ES-I3 (cell line): Measurements from ENCODE around the gene DCAF10.
"Not testable (repeated sequence)": the region's sequence is repeated elsewhere in the genome, so short reads cannot be mapped to it uniquely, and the experiment has no call there.

Source experiments
- H3K36me3 ChIP-seq: 2 replicates; pipeline ENCODE4 v1.6.1; 2013; ENCODE audit warnings: mild to moderate bottlenecking, low read length, control low read depth, moderate library complexity; ENCODE audit not compliant: insufficient read depth
- H3K4me1 ChIP-seq: 2 replicates; pipeline ENCODE4 v1.6.1; 2013; ENCODE audit warnings: mild to moderate bottlenecking, control low read depth, low read length; ENCODE audit not compliant: insufficient read depth
- H3K9ac ChIP-seq: 2 replicates; pipeline ENCODE4 v1.6.1; 2013; ENCODE audit warnings: low read depth, mild to moderate bottlenecking, low read length, moderate library complexity
- H3K9me3 ChIP-seq: 2 replicates; pipeline ENCODE4 v1.6.1; 2013; ENCODE audit warnings: mild to moderate bottlenecking, low read length, moderate library complexity; ENCODE audit not compliant: control insufficient read depth, insufficient read depth

Gene DCAF10

DNA sequence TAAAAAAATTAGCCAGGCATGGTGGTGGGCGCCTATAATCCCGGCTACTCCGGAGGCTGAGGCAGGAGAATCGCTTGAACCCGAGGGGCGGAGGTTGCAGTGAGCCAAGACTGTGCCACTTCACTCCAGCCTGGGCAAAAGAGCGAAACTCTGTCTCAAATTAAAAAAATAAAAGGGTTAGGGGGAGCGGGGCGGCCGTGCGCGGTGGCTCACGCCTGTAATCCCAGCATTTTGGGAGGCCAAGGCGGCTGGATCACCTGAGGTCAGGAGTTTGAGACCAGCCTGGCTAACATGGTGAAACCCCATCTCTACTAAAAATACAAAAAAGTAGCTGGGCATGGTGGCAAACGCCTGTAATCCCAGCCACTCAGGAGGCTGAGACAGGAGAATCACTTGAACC is 9.1 kb downstream of the DCAF10 start:
- not testable (repeated sequence) for H3K4me1 ChIP-seq, H3K9ac ChIP-seq, H3K36me3 ChIP-seq, H3K9me3 ChIP-seq

DNA sequence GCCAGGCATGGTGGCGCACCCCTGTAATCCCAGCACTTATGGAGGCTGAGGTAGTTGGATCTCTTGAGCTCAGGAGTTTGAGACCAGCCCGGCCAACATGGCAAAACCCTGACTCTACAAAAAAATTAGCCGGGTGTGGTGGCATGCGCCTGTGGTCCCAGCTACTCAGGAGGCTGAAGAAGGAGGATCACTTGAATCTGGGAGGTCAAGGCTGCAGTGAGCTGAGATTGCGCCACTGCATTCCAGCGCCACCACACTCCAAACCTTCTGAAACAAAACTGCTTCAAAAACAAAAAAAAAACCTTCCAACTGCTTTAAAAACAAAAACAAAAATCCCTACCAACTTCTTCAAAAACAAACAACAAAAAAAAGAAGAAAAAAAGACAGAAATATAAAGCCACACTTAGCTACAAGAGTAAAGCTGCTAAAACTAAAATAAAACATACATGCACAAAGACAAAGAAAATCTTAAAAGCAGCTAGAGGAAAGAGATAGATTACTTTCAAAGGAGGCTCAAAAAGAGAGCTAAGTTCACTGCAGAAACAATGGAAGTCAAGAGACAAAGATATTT is 11.4 kb downstream of the DCAF10 start:
- no peak overlapping the region for H3K9ac ChIP-seq
- H3K36me3 ChIP-seq, result no peaks in the 10 kb centered on the region

DNA sequence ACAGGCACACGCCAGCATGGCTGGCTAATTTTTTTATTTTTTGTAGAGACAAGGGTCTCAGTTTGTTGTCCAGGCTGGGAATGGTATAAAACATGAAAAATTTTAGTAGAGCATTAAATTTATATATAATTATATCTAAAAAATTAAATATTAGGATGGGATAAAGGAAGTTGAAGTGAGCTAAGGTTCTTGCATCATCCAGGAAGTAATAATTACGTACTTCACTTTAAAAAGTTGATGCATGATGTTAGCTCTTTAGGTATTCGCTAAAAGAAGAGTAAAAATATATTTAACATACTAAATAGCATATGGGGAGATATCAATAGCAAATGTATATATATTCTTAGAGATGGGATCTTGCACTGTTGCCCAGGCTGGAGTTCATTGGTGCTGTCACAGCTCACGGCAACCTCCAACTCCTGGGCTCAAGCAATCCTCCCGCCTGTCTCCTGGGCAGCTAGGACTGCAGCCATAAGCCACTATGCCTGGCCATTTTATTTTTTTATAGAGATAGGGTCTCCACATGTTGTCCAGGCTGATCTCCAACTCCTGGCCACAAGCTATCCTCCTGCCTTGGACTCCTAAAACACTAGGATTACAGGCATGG is 12.3 kb downstream of the DCAF10 start:
- no peak overlapping the region for H3K9ac ChIP-seq
- H3K36me3 ChIP-seq, result no peaks in the 10 kb centered on the region
- H3K4me1 ChIP-seq, result no peaks in the 10 kb centered on the region
- no peaks in the 10 kb centered on the region for H3K9me3 ChIP-seq

More for the DNA sequence above, 11.4 kb downstream of the DCAF10 start:
- Histone ChIP-seq H3K4me1 (no peaks in the 10 kb centered on the region), H3K9me3 (no peaks in the 10 kb centered on the region)

DNA sequence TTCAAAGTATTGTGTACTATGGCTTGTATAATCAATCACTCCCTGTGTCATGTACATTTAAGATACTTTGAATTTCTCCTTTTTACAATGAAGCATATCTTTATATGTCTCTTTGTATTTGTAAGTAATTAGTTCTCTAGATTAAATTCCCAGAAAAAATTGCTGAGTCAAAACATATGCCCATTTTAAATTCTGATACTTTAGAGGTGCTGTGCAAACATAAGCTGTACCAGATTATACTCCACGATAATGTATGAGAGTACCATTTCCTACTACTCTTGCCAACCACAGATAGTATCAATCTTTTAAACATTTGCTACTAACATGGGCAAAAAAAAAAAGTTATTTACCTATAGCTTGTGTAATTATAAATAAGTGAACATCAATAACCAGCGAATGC is 18.3 kb downstream of the DCAF10 start:
- Histone ChIP-seq H3K9ac (no peak overlapping the region), H3K9me3 (no peaks in the 10 kb centered on the region), H3K36me3 (no peaks in the 10 kb centered on the region), H3K4me1 (no peaks in the 10 kb centered on the region)

DNA sequence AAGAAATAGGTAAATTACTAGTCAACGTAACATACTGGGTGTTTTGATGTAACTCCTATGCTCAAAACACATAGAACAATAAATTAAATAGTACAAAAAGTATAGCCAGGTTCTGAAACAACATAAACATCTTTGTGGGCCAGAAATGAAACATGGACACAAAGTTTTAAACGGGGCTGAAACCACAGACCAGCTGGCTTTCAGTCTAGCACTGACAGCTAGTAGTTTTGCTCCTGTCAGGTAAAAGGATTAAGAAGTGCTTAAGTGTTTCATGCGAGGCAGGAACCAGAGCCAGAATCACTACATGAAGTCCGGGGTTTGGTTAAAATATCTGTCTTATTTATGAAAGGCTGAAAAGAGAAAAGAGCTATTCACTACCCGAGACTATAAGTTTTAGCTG is 19.5 kb downstream of the DCAF10 start:
- Histone ChIP-seq H3K4me1 (no peaks in the 10 kb centered on the region), H3K9ac (no peak overlapping the region)

DNA sequence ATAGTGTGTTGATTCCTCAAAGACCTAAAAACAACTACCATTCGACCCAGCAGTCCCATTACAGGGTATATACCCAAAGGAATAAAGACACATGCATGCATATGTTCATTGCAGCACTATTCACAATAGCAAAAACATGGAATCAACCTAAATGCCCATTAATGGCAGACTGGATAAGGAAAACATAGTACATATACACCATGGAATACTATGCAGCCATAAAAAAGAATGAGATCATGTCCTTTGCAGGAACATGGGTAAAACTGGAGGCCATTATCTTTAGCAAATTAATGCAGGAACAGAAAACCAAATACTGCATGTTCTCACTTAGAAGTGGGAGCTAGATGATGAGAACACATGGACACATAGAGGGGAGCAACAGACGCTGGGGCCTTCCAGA is 24.6 kb downstream of the DCAF10 start:
- H3K9me3 ChIP-seq, H3K9ac ChIP-seq, H3K4me1 ChIP-seq, H3K36me3 ChIP-seq: not testable (repeated sequence)

More for the DNA sequence above, 19.5 kb downstream of the DCAF10 start:
- no peaks in the 10 kb centered on the region for H3K36me3 ChIP-seq
- H3K9me3 ChIP-seq, result no peaks in the 10 kb centered on the region

DNA sequence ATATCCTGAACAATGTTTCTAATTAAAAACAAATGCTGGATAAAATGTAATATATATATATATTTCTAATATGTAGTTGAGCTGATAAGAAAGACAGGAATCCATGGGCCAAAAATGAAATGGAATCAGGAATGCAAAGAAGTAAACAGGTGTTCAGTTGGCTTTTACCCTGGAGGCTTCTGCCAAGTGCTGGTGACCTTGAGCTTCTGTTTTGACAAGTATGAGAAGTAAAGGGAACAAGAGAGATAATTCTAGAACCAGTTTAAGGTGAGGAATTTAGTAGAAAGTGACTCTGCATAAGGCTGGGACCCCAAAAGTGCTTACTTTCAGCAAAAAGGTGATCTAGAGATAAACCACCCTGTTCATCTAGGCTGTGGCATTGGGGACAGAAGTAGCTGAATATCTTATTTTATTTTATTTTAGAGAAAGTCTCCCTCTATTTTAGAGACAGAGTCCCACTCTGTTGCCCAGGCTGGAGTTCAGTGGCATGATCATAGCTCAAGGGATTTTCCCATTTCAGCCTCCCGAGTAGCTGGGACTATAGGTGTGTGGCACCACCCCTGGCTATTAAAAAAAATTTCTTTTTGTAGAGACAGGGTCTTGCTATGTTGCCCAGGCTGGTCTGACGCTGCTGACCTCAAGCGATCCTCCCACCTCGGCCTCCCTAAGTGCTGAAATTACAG is 27.0 kb downstream of the DCAF10 start:
- Histone ChIP-seq H3K9me3 (no peaks in the 10 kb centered on the region), H3K9ac (no peak overlapping the region), H3K36me3 (no peaks in the 10 kb centered on the region), H3K4me1 (no peaks in the 10 kb centered on the region)

DNA sequence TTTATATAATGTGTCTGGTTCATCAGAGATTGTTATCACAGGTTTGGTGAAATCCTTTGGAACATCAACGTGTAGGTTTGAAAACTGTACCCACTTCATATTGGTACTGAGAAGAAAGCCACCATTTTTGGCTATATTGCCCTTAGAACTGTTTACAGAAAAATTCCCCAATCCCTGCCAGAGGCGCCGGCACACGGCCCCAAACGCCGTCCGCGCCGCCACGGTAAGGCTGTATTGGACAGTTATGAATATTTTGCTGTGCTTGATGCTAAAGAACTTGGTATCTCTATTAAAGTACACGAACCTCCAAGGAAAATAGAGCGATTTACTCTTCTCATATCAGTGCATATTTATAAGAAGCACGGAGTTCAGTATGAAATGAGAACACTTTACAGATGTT is 35.2 kb downstream of the DCAF10 start:
- Histone ChIP-seq H3K9ac (no peak overlapping the region), H3K4me1 (no peaks in the 10 kb centered on the region), H3K9me3 (no peaks in the 10 kb centered on the region), H3K36me3 (no peaks in the 10 kb centered on the region)

DNA sequence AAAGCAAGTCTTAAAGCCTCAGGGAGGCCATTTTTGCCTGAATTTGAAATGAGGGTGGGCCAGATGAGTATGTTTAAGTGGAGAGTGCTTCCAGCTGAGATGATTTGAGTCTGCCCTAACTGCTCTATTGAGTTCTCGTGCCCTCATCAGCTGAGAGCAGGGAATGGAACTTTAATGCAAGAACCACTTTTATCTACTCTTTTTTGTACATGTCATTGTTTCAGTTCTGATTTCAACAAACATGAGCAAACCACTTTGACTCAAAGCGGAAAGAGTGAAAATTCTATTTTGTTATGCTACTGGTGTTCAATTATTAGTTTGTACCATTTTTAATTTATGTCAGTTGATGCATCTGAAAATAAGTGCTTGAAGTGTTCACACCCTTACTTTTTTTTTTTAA is 35.8 kb downstream of the DCAF10 start:
- H3K4me1 ChIP-seq, result no peaks in the 10 kb centered on the region
- H3K36me3 ChIP-seq, result no peaks in the 10 kb centered on the region
- no peaks in the 10 kb centered on the region for H3K9me3 ChIP-seq
- H3K9ac ChIP-seq, result no peak overlapping the region

DNA sequence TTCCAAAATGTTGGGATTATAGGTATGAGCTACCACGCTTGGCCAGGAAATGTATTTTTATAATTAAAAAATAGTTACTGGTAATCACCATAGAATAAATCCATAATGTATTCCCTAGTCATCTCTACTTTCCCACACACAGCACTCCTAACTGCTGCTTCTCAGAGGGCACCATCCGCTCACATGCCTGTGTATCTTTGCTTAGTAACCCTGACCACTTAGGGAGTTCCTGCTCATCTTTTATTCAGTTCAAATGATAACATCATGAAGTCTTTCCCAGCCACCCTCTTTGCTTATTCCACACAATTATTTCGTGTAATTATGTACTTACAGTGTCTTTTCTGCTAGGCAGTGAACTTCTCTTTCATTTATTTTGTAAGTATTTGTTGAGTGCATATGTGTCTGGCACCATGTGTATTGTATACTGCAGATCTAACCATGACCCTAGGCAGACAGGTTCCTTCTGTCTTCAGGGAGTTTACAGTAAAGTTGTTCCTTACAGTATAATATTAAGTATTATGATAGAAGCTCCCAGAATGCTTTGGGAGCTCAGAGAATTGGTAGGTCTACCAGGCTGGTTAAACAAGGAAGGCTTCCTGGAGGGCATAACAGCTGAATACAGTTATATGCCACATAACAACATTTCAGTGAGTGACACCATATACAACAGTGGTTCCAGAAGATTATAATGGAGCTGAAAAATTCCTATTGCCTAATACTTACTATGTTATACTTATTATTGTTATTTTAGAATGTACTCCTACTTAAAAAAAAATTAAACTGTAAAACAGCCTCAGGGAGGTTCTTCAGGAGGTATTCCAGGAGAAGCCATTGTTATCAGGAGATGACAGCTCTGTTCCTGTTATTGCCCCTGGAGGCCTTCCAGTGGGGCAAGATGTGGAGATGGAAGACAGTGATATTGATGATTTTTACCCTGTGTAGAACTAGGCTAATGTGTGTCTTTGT is 39.2 kb downstream of the DCAF10 start:
- Histone ChIP-seq H3K9ac (no peak overlapping the region), H3K9me3 (no peaks in the 10 kb centered on the region), H3K4me1 (no peaks in the 10 kb centered on the region), H3K36me3 (no peaks in the 10 kb centered on the region)

DNA sequence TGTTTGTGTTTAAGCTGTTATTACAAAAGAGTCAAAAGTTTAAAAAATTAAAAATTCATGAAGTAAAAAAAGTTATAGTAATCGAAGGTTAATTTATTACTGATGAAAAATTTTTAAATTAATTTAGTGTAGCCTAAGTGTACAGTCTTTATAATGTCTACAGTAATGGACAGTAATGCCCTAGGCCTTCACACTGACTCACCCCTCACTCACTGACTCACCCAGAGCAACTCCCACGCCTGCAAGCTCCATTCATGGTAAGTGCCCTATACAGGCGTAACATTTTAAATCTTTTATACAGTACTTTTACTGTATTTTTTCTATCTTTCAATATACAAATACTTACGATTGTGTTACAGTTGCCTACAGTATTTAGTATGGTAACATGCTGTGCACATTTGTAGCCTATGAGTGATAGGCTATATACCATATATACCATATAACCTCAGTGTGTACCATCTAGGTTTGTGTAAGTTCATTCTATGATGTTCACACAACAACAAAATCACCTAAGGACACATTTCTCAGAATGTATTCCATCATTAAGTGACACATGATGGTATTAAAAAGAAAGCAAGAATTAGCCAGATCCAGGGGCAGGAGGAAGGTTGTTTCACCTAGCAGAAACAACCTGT is 40.1 kb downstream of the DCAF10 start:
- no peaks in the 10 kb centered on the region for H3K4me1 ChIP-seq
- H3K9ac ChIP-seq, result no peak overlapping the region
- H3K36me3 ChIP-seq, result no peaks in the 10 kb centered on the region
- no peaks in the 10 kb centered on the region for H3K9me3 ChIP-seq

DNA sequence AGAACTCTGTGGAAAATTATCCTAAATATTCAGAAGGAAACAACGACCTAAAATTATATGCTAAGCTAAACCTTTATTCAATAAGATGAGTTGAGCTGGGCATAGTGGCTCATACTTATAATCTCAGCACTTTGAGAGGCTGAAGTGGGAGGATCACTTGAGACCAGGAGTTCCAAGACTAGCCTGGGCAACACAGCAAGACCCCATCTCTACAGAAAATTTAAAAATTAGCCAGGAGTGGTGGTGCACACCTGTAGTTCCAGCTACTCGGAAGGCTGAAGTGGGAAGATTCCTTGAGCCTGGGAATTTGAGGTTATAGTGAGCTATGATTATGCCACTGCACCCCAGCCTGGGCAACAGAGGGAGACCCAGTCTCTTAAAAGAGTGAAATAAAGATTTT is 51.6 kb downstream of the DCAF10 start:
- Histone ChIP-seq H3K36me3 (no peaks in the 10 kb centered on the region), H3K9ac (no peak overlapping the region), H3K4me1 (no peaks in the 10 kb centered on the region), H3K9me3 (no peaks in the 10 kb centered on the region)

DNA sequence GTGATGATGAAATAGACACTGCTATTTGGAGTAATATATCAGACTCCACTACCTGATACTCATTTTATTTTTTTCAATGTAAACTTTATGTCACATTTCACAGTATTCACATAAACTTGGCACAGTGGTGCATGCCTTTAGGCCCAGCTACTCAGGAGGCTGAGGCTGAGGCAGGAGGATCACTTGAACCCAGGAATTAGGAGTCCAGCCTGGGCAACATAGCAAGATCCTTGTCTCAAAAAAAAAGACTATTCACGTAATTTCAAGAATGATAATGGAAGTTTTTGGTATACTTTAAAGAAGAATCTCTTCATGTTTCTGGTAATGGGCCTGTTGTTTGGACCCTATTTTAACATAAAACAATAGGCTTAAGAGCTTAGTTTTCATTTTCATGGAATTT is 56.0 kb downstream of the DCAF10 start:
- Histone ChIP-seq H3K9me3 (no peaks in the 10 kb centered on the region), H3K4me1 (no peaks in the 10 kb centered on the region), H3K36me3 (0 out of 2 replicates have a peak, but pooled peaks cover under 1% of the 10 kb centered on the region), H3K9ac (no peak overlapping the region)

DNA sequence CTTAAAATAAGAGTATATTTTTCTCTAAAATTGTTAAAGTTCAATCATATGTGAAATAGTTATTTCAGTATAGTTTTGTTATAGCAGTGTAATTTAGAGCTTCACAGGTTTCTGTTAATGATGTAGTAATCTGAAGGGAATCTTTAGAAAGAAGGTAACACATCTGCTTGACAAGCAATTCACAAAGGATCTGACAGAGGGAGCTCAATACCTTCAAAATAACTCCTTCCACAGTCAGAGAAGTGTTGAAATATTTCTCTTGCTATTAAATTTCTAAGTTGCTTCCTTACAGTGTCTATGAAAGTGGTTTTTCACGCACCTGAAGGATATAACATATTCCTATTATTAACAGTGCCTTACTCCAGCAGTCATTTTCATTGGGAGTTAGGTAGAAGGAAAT is 58.4 kb downstream of the DCAF10 start:
- Histone ChIP-seq H3K9ac (no peak overlapping the region), H3K36me3 (0 out of 2 replicates have a peak, but pooled peaks cover 3% of the 10 kb centered on the region), H3K9me3 (no peaks in the 10 kb centered on the region), H3K4me1 (no peaks in the 10 kb centered on the region)
